ENCODE data around the gene SGCA. TPM values are rescaled to one million over a fixed set of nuclear protein-coding genes. Genes with fewer than 3 reads are reported as not detected.

SGCA gene
- total RNA-seq, 4 donors from 2014 or later: 1.8 to 7.8 (median 4.9) TPM

DNA sequence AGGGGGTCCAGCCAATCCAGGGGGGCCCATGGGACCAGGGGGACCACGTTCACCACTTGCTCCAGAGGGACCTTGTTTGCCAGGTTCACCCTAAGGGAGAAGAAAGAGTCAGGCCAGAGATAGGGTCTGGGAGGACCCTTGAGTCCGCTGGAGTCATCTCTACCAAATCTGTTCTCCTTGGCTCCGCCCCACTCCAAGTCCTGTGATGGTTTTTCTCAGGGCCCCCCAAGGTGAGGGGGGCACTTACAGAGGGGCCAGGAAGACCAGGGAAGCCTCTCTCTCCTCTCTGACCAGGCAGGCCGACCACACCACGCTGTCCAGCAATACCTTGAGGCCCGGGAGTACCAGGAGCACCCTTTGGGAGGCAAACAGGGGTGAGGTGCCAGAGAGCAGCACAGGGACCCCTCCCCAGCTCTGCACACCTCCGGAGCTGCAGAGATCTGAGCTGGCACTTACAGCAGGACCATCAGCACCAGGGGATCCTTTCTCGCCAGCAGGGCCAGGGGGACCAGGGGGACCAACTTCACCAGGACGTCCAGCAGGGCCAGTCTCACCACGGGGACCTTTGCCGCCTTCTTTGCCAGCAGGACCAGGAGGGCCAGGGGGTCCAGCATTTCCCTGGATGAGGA is 23.2 kb downstream of the SGCA start:
- peaks cover 0 to 88% (median 0%) of the 10 kb centered on the region in 3 donors for H3K36me3 ChIP-seq
- no peaks in the 10 kb centered on the region for H3K9me3 ChIP-seq
- WGBS, 2 donors: 45 to 57% methylated on average over 3 to 10 of the region's 11 CpGs
- DNase-seq (ENCODE audit: low spot score in 2 of 2): no peak
- peaks cover 0 to 62% (median 11%) of the 10 kb centered on the region in 4 donors for H3K4me1 ChIP-seq
- H3K27me3 ChIP-seq: no peaks in the 10 kb centered on the region
- TF ChIP-seq POLR2A (IDR thresholded peaks at IDR 0.05): no peak
- no peak for TF ChIP-seq EP300 (IDR thresholded peaks at IDR 0.05)
- TF ChIP-seq, protein P1, sequence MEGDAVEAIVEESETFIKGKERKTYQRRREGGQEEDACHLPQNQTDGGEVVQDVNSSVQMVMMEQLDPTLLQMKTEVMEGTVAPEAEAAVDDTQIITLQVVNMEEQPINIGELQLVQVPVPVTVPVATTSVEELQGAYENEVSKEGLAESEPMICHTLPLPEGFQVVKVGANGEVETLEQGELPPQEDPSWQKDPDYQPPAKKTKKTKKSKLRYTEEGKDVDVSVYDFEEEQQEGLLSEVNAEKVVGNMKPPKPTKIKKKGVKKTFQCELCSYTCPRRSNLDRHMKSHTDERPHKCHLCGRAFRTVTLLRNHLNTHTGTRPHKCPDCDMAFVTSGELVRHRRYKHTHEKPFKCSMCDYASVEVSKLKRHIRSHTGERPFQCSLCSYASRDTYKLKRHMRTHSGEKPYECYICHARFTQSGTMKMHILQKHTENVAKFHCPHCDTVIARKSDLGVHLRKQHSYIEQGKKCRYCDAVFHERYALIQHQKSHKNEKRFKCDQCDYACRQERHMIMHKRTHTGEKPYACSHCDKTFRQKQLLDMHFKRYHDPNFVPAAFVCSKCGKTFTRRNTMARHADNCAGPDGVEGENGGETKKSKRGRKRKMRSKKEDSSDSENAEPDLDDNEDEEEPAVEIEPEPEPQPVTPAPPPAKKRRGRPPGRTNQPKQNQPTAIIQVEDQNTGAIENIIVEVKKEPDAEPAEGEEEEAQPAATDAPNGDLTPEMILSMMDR (IDR thresholded peaks at IDR 0.05): no peak
- no peak overlapping the region for H3K4me3 ChIP-seq
- peak overlapping the region in 3 of 4 donors; percentile 34 to 89 (median 36) for H3K27ac ChIP-seq

DNA sequence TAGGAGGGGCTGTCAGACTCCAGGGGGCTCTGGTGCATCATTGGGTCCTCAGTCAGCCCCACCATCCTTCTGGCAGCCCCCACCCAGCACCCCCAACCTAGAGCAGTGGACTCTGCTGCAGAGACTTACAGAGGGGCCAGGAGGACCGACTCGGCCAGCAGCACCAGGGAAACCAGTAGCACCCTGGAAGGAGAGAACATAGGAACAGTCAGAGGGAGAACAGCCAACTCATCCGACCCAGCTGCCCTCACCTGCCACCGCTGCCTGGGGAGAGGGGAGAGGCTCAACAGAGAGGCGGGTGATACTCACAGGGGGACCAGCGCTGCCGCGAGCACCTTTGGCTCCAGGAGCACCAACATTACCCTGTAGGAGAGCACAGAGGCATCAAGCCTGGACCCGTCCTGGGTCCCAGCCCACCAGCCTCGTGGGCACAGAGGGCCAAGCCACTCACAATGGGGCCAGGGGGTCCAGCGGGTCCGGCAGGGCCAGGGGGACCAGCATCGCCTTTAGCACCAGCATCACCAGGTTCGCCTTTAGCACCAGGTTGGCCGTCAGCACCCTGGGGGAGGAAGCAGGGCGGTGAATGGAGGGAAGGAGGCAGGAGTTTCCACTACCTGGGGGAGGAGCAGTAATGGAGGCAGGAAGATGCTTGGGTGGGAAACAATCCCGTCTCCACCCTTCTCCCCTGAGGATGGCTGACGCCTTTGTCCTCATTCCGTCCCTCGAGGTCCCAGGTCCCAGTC is 23.9 kb downstream of the SGCA start:
- H3K4me1 ChIP-seq: peaks cover 0 to 56% (median 8%) of the 10 kb centered on the region in 4 donors
- no peak for DNase-seq (ENCODE audit: low spot score in 2 of 2)
- peak overlapping the region in 3 of 4 donors; percentile 26 to 89 (median 54) for H3K27ac ChIP-seq
- H3K27me3 ChIP-seq: no peaks in the 10 kb centered on the region
- peaks cover 0 to 95% (median 3%) of the 10 kb centered on the region in 3 donors for H3K36me3 ChIP-seq
- H3K4me3 ChIP-seq: no peak overlapping the region
- no peaks in the 10 kb centered on the region for H3K9me3 ChIP-seq
- WGBS, 2 donors: 63 to 68% methylated on average over 14 to 20 of the region's 20 CpGs
- TF ChIP-seq POLR2A (IDR thresholded peaks at IDR 0.05) (no peak), EP300 (IDR thresholded peaks at IDR 0.05) (no peak)
- TF ChIP-seq, protein P1 (IDR thresholded peaks at IDR 0.05): no peak

DNA sequence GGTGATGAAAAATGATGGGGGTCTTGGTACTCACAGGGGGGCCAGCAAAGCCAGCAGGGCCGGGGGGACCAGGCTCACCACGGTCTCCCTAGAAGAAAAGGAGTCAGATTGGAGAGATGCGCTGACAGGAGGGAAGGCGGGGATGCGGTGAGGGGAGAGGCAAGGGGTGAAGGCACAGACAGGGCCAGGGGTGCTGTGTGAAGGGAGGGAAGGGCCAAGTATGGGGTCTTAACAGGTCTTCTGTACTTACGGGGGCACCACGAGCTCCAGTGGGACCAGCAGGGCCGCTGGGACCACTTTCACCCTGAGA is 24.4 kb downstream of the SGCA start:
- Histone ChIP-seq H3K4me1 (peaks cover 0 to 54% (median 5%) of the 10 kb centered on the region in 4 donors), H3K27ac (peak overlapping the region in 3 of 4 donors; percentile 26 to 54 (median 44)), H3K36me3 (peaks cover under 1 to 100% (median 8%) of the 10 kb centered on the region in 3 donors), H3K4me3 (no peak overlapping the region), H3K27me3 (no peaks in the 10 kb centered on the region), H3K9me3 (no peaks in the 10 kb centered on the region)
- TF ChIP-seq EP300 (IDR thresholded peaks at IDR 0.05) (no peak), POLR2A (IDR thresholded peaks at IDR 0.05) (no peak)
- TF ChIP-seq, protein P1 (IDR thresholded peaks at IDR 0.05): no peak
- 73 to 81% methylated on average over 8 of the region's 8 CpGs for WGBS, 2 donors
- DNase-seq (ENCODE audit: low spot score in 2 of 2): no peak

DNA sequence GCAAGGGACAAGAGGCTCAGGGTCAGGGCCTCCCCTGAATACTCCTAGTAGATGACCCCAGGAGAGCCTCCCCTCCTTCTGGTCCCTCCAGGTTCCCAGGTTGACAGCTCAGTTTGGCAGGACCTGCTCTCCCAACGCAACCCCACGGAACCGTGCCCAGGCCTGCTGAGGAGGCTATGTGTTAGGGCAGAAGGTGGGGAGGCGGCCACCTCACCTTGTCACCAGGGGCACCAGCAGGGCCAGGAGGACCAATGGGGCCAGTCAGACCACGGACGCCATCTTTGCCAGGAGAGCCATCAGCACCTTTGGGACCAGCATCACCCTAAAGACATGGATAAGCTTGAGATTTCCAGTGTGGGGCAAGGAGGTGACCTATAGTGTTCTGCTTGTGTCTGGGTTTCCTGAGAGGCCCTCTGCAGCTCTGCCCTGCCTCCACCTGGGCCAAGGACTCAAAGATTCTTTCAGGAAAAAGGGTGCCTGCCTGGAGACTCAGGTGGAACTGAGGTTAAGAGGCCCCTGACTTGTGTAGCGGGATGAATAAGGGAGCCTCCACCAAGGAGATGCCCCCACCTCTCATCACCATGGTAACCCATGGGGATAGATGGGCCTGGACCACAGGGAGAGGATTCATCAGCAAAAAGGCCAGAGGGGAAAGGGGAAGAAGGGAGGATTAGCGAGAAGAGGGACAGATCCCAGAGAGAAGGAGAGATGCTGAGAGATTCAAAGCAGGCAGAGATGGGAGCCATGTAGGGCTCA is 25.0 kb downstream of the SGCA start:
- 72 to 90% methylated on average over 6 to 7 of the region's 8 CpGs for WGBS, 2 donors
- Histone ChIP-seq H3K4me1 (peaks cover 0 to 53% (median 3%) of the 10 kb centered on the region in 4 donors), H3K9me3 (no peaks in the 10 kb centered on the region), H3K36me3 (peaks cover 5 to 100% (median 8%) of the 10 kb centered on the region in 3 donors), H3K27ac (peak overlapping the region in 2 of 4 donors; percentile 26 to 44), H3K27me3 (no peaks in the 10 kb centered on the region), H3K4me3 (no peak overlapping the region)
- TF ChIP-seq EP300 (IDR thresholded peaks at IDR 0.05) (no peak), POLR2A (IDR thresholded peaks at IDR 0.05) (no peak)
- no peak for DNase-seq (ENCODE audit: low spot score in 2 of 2)

DNA sequence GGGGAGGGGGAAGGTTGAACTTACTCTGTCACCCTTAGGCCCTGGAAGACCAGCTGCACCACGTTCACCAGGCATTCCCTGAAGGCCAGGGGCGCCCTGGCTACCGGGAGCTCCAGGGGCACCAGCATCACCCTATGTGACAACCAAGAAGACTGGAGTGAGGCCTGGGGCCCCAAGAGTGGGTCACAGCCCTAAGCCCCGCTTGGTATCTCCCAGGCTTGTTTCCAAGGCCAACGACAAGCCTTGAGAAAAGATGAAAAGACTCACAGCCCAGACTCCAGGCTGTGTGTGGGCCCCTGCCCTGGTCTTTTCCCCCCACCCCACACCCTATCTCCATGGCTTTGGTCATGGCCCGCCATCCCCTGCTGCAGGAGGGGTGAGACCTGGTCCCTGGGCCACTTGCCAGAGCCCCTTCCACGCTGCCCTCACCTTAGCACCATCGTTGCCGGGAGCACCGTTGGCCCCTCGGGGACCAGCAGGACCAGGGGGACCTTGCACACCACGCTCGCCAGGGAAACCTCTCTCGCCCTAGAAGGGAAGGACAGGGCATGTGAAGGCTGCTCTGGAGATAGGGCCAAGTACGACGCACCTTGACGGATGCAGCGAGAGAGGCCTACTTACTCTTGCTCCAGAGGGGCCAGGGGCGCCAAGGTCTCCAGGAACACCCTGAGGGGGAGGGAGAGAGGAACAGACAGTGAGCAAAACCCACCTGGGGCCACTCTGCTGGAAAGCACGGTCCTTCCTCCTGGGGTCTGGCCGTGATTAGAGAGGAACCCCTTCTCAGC is 25.7 kb downstream of the SGCA start:
- H3K36me3 ChIP-seq: peaks cover 5 to 100% (median 8%) of the 10 kb centered on the region in 3 donors
- H3K4me3 ChIP-seq: no peak overlapping the region
- peak overlapping the region in 1 of 4 donors; percentile 44 for H3K27ac ChIP-seq
- 62 to 64% methylated on average over 19 to 21 of the region's 21 CpGs for WGBS, 2 donors
- peaks cover 0 to 51% (median 0%) of the 10 kb centered on the region in 4 donors for H3K4me1 ChIP-seq
- H3K27me3 ChIP-seq: no peaks in the 10 kb centered on the region
- H3K9me3 ChIP-seq: no peaks in the 10 kb centered on the region
- no peak for DNase-seq (ENCODE audit: low spot score in 2 of 2)
- TF ChIP-seq, protein P1 (IDR thresholded peaks at IDR 0.05): no peak
- no peak for TF ChIP-seq EP300 (IDR thresholded peaks at IDR 0.05)
- TF ChIP-seq POLR2A (IDR thresholded peaks at IDR 0.05): no peak

Measured in tibial nerve (tissue), 4 donors.